ENCODE data around the gene ADAMTS6. TPM values are rescaled to one million over a fixed set of nuclear protein-coding genes. Genes with fewer than 3 reads are reported as not detected.

ADAMTS6 gene
- total RNA-seq, 4 donors from 2014 or later = 4.9 to 40.0 (median 7.3) TPM

- no peaks in the 10 kb centered on the region for H3K27me3 ChIP-seq
- no peak overlapping the region for H3K27ac ChIP-seq
- no peaks in the 10 kb centered on the region for H3K9me3 ChIP-seq
- H3K4me1 ChIP-seq = no peaks in the 10 kb centered on the region
- DNase-seq = no peak
- no peaks in the 10 kb centered on the region for H3K36me3 ChIP-seq
- intact Hi-C loops (cut with DNase I; ENCODE audit: low total_unique reads) = no loop called here
- H3K4me3 ChIP-seq = no peak overlapping the region
- TF ChIP-seq CTCF (IDR thresholded peaks at IDR 0.05) = no peak
- no peak for TF ChIP-seq POLR2A (IDR thresholded peaks at IDR 0.05)
Observed at GRCh38 chr5:65204966-65205365, 276.8 kb downstream of the ADAMTS6 start.

GRCh38 chr5:65203746-65204145, 278.0 kb downstream of the ADAMTS6 start:
- Histone ChIP-seq H3K9me3 (no peaks in the 10 kb centered on the region), H3K36me3 (no peaks in the 10 kb centered on the region), H3K4me1 (no peaks in the 10 kb centered on the region), H3K27ac (no peak overlapping the region), H3K4me3 (no peak overlapping the region), H3K27me3 (no peaks in the 10 kb centered on the region)
- intact Hi-C loops (cut with DNase I; ENCODE audit: low total_unique reads) = no loop called here
- no peak for DNase-seq
- TF ChIP-seq POLR2A (IDR thresholded peaks at IDR 0.05) (no peak), CTCF (IDR thresholded peaks at IDR 0.05) (no peak)

GRCh38 chr5:65199993-65200675, 281.6 kb downstream of the ADAMTS6 start:
- TF ChIP-seq POLR2A (IDR thresholded peaks at IDR 0.05) = no peak
- TF ChIP-seq CTCF (IDR thresholded peaks at IDR 0.05) = no peak
- no peaks in the 10 kb centered on the region for H3K36me3 ChIP-seq
- H3K4me3 ChIP-seq = no peak overlapping the region
- intact Hi-C loops (cut with DNase I; ENCODE audit: low total_unique reads) = no loop called here
- no peaks in the 10 kb centered on the region for H3K27me3 ChIP-seq
- no peaks in the 10 kb centered on the region for H3K9me3 ChIP-seq
- DNase-seq = no peak
- H3K4me1 ChIP-seq = no peaks in the 10 kb centered on the region
- H3K27ac ChIP-seq = no peak overlapping the region

GRCh38 chr5:65198456-65199120, 283.1 kb downstream of the ADAMTS6 start:
- no peak overlapping the region for H3K27ac ChIP-seq
- intact Hi-C loops (cut with DNase I; ENCODE audit: low total_unique reads) = no loop called here
- H3K27me3 ChIP-seq = no peaks in the 10 kb centered on the region
- no peak overlapping the region for H3K4me3 ChIP-seq
- no peak for DNase-seq
- TF ChIP-seq CTCF (IDR thresholded peaks at IDR 0.05) (no peak), POLR2A (IDR thresholded peaks at IDR 0.05) (no peak)
- no peaks in the 10 kb centered on the region for H3K9me3 ChIP-seq
- H3K4me1 ChIP-seq = no peaks in the 10 kb centered on the region
- no peaks in the 10 kb centered on the region for H3K36me3 ChIP-seq

All from uterus (tissue), 4 donors.